Esophagus squamous epithelium (tissue), 4 donors: ENCODE measurements around the gene FNBP1L.

Experiments used
- CTCF ChIP-seq, 6 experiments: fragments of 450-650 bp in 4 of 6; fragments of 200-600 bp in 2 of 6; sonication (generic) in 2 of 6; IDR thresholded peaks; one replicate each; pipeline ENCODE4 v1.5.1; 2016 to 2019; ENCODE audit warnings: antibody characterized with exemption in 6 of 6, mild to moderate bottlenecking in 4 of 6, moderate library complexity in 4 of 6
- POLR2A ChIP-seq, 4 donors: fragments of 450-650 bp; IDR thresholded peaks; one replicate each; pipeline ENCODE4 v1.6.1; 2017; ENCODE audit warnings: antibody characterized with exemption in 4 of 4, mild to moderate bottlenecking in 4 of 4, moderate library complexity in 3 of 4

DNA sequence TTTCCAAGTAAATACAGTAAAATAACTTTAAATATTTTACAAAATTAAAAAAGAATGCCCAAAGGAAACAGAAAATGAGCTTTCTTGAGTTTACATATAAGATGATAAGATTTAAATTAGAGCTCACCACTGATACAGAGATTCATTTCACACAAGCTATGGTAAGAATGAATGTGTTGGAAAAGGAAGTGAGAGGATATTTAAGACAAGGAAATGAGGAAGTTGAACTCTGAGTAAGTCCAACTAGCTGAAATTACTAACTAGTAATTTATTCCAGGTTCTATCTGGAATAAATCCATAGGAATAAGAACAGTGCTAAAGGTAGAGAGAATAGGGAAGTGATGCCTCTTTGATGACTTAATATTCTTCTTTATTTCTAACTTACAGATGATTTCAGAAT lies 42.4 kb downstream of the FNBP1L start:
- TF ChIP-seq POLR2A (IDR thresholded peaks at IDR 0.05) (no peak), CTCF (IDR thresholded peaks at IDR 0.05) (no peak)
